PFSK-1 (cell line): ENCODE measurements around the gene NAXD.

Experiments
- FOXP2 ChIP-seq: optimal IDR thresholded peaks from 2 replicates; pipeline ENCODE3; 2011; ENCODE audit warnings: borderline replicate concordance, control low read depth, inconsistent platforms; ENCODE audit not compliant: insufficient read depth; ENCODE audit errors: extremely low read length, extremely low read depth
- POLR2AphosphoS5 ChIP-seq: IDR thresholded peaks from 2 replicates; pipeline ENCODE4 v1.6.1; 2012; ENCODE audit warnings: low read depth, mild to moderate bottlenecking, control low read depth, low read length, moderate library complexity
- SIN3A ChIP-seq: IDR thresholded peaks from 2 replicates; pipeline ENCODE4 v1.6.1; 2012; ENCODE audit warnings: mild to moderate bottlenecking, low read length, moderate library complexity, borderline replicate concordance; ENCODE audit not compliant: insufficient read depth
- TAF1 ChIP-seq: IDR thresholded peaks from 2 replicates; pipeline ENCODE4 v1.6.1; 2012; ENCODE audit warnings: low read length, control low read depth, borderline replicate concordance; ENCODE audit not compliant: insufficient read depth
- TF ChIP-seq, protein P1 (sequence below), 2 experiments: IDR thresholded peaks; 2 replicates each; pipeline versions ENCODE4 v1.6.1 to v1.8.0; 2011 to 2012; ENCODE audit warnings: low read depth in 2 of 2, low read length in 2 of 2, control low read depth in 1 of 2, inconsistent platforms in 1 of 2, mild to moderate bottlenecking in 1 of 2, moderate library complexity in 1 of 2; ENCODE audit not compliant: insufficient read depth in 1 of 2

DNA sequence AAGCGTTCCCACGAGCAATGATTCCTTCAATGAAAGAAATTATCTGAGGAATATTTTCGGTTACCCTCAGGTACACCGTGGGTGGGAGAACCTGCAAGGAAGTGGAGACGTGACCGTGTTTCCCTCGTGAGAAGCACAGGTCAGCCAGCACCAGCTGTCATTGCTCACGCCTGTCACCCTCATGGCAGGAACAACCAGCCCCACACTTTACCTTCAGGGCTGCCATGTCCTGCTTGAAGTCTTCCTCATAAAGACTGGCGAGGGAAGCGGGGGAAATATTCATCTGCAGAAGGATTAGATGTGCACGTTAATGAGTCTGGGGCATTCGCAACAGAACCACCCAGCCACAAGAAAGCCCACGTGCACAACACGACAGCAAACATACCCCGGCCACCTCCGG lies 72.4 kb downstream of the NAXD start:
- TF ChIP-seq TAF1 (no peak), POLR2AphosphoS5 (no peak), SIN3A (no peak), FOXP2 (no peak)
- TF ChIP-seq, protein P1, sequence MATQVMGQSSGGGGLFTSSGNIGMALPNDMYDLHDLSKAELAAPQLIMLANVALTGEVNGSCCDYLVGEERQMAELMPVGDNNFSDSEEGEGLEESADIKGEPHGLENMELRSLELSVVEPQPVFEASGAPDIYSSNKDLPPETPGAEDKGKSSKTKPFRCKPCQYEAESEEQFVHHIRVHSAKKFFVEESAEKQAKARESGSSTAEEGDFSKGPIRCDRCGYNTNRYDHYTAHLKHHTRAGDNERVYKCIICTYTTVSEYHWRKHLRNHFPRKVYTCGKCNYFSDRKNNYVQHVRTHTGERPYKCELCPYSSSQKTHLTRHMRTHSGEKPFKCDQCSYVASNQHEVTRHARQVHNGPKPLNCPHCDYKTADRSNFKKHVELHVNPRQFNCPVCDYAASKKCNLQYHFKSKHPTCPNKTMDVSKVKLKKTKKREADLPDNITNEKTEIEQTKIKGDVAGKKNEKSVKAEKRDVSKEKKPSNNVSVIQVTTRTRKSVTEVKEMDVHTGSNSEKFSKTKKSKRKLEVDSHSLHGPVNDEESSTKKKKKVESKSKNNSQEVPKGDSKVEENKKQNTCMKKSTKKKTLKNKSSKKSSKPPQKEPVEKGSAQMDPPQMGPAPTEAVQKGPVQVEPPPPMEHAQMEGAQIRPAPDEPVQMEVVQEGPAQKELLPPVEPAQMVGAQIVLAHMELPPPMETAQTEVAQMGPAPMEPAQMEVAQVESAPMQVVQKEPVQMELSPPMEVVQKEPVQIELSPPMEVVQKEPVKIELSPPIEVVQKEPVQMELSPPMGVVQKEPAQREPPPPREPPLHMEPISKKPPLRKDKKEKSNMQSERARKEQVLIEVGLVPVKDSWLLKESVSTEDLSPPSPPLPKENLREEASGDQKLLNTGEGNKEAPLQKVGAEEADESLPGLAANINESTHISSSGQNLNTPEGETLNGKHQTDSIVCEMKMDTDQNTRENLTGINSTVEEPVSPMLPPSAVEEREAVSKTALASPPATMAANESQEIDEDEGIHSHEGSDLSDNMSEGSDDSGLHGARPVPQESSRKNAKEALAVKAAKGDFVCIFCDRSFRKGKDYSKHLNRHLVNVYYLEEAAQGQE (IDR thresholded peaks at IDR 0.05; ENCODE audit: insufficient read depth in 1 of 2, low read depth in 2 of 2, low read length in 2 of 2), result no peak
